Measurements from ENCODE around the gene CNGB1.
A peak's percentile ranks its signal among the peaks of the same experiment; 100 is the strongest.
"Not testable (repeated sequence)": the region's sequence is repeated elsewhere in the genome, so short reads cannot be mapped to it uniquely, and the experiment has no call there.

The CNGB1 gene

GRCh38 chr16:57997528-57998265 lies 26.8 kb upstream of the CNGB1 start:
- DNase-seq = no peak

- no peak for DNase-seq
Observed at GRCh38 chr16:57997176-57997527, 26.2 kb upstream of the CNGB1 start.

GRCh38 chr16:57996406-57997175 lies 25.7 kb upstream of the CNGB1 start:
- DNase-seq = no peak

- DNase-seq = no peak
Observed at GRCh38 chr16:57995721-57996405, 24.9 kb upstream of the CNGB1 start.

GRCh38 chr16:57994778-57995177 lies 23.9 kb upstream of the CNGB1 start:
- peak in 2 of 56 donors; percentile 7 to 10 for DNase-seq

- DNase-seq = no peak
Observed at GRCh38 chr16:57994361-57994760, 23.4 kb upstream of the CNGB1 start.

GRCh38 chr16:57993897-57994296 lies 23.0 kb upstream of the CNGB1 start:
- no peak for DNase-seq

GRCh38 chr16:57993438-57993837 lies 22.5 kb upstream of the CNGB1 start:
- DNase-seq = no peak

GRCh38 chr16:57992084-57992483 lies 21.2 kb upstream of the CNGB1 start:
- no peak for DNase-seq

GRCh38 chr16:57991551-57992059 lies 20.7 kb upstream of the CNGB1 start:
- DNase-seq = no peak

GRCh38 chr16:57988929-57989328 lies 18.0 kb upstream of the CNGB1 start:
- DNase-seq = peak in 23 of 56 donors; percentile 12 to 70 (median 42)

- no peak for DNase-seq
Observed at GRCh38 chr16:57987441-57988177, 16.7 kb upstream of the CNGB1 start.

GRCh38 chr16:57986196-57986595 lies 15.3 kb upstream of the CNGB1 start:
- no peak for DNase-seq

GRCh38 chr16:57985204-57986181 lies 14.6 kb upstream of the CNGB1 start:
- no peak for DNase-seq

GRCh38 chr16:57984443-57985203 lies 13.7 kb upstream of the CNGB1 start:
- DNase-seq = peak in 25 of 56 donors; percentile 12 to 91 (median 45)

GRCh38 chr16:57982385-57982784 lies 11.5 kb upstream of the CNGB1 start:
- DNase-seq = no peak

GRCh38 chr16:57981636-57982035 lies 10.7 kb upstream of the CNGB1 start:
- DNase-seq = no peak

GRCh38 chr16:57979006-57979585 lies 8.2 kb upstream of the CNGB1 start:
- DNase-seq = no peak

- DNase-seq = not testable (repeated sequence)
Observed at GRCh38 chr16:57978070-57978465, 7.1 kb upstream of the CNGB1 start.

All from amygdala (tissue), 56 donors.